ENCODE measurements around the gene KIF1C.
"Not testable (repeated sequence)": the region's sequence is repeated elsewhere in the genome, so short reads cannot be mapped to it uniquely, and the experiment has no call there.

The KIF1C gene

GRCh38 chr17:5002121-5002788, 4.5 kb downstream of the KIF1C start:
- no peak for DNase-seq (ENCODE audit: low read depth, low spot score)

GRCh38 chr17:5003214-5003867, 5.6 kb downstream of the KIF1C start:
- no peak for DNase-seq (ENCODE audit: low read depth, low spot score)

GRCh38 chr17:5011928-5012327, 14.2 kb downstream of the KIF1C start:
- DNase-seq (ENCODE audit: low read depth, low spot score), result no peak

GRCh38 chr17:5014357-5014756, 16.6 kb downstream of the KIF1C start:
- DNase-seq (ENCODE audit: low read depth, low spot score), result no peak

- peak; percentile 37 for DNase-seq (ENCODE audit: low read depth, low spot score)
Observed at GRCh38 chr17:5019475-5019956, 21.8 kb downstream of the KIF1C start.

- no peak for DNase-seq (ENCODE audit: low read depth, low spot score)
Observed at GRCh38 chr17:5020502-5021023, 22.8 kb downstream of the KIF1C start.

GRCh38 chr17:5022171-5022711, 24.5 kb downstream of the KIF1C start:
- DNase-seq (ENCODE audit: low read depth, low spot score), result no peak

GRCh38 chr17:5023588-5024147, 25.9 kb downstream of the KIF1C start:
- no peak for DNase-seq (ENCODE audit: low read depth, low spot score)

- no peak for DNase-seq (ENCODE audit: low read depth, low spot score)
Observed at GRCh38 chr17:5024604-5025003, 26.9 kb downstream of the KIF1C start.

GRCh38 chr17:5027299-5027698, 29.5 kb downstream of the KIF1C start:
- no peak for DNase-seq (ENCODE audit: low read depth, low spot score)

GRCh38 chr17:5027916-5028315, 30.2 kb downstream of the KIF1C start:
- no peak for DNase-seq (ENCODE audit: low read depth, low spot score)

GRCh38 chr17:5030168-5030567, 32.4 kb downstream of the KIF1C start:
- DNase-seq (ENCODE audit: low read depth, low spot score), result not testable (repeated sequence)

- peak; percentile 79 for DNase-seq (ENCODE audit: low read depth, low spot score)
Observed at GRCh38 chr17:5031365-5032082, 33.8 kb downstream of the KIF1C start.

- no peak for DNase-seq (ENCODE audit: low read depth, low spot score)
Observed at GRCh38 chr17:5032865-5033264, 35.1 kb downstream of the KIF1C start.

GRCh38 chr17:5033352-5034015, 35.7 kb downstream of the KIF1C start:
- DNase-seq (ENCODE audit: low read depth, low spot score), result no peak

- DNase-seq (ENCODE audit: low read depth, low spot score), result no peak
Observed at GRCh38 chr17:5034063-5034462, 36.3 kb downstream of the KIF1C start.

- no peak for DNase-seq (ENCODE audit: low read depth, low spot score)
Observed at GRCh38 chr17:5034651-5035050, 36.9 kb downstream of the KIF1C start.

- DNase-seq (ENCODE audit: low read depth, low spot score), result peak; percentile 29
Observed at GRCh38 chr17:5035315-5035714, 37.6 kb downstream of the KIF1C start, which contains the start of gene SLC52A1. SLC52A1 (minus strand) TSS chr17:5035426; CDS start chr17:5034606, 820 bp downstream.

- DNase-seq (ENCODE audit: low read depth, low spot score), result no peak
Observed at GRCh38 chr17:5042157-5043022, 44.6 kb downstream of the KIF1C start.

GRCh38 chr17:5043524-5043923, 45.8 kb downstream of the KIF1C start:
- no peak for DNase-seq (ENCODE audit: low read depth, low spot score)
